Measurements from ENCODE around the gene RNF4.
A peak's percentile ranks its signal among the peaks of the same experiment; 100 is the strongest.
"Not testable (repeated sequence)": the region's sequence is repeated elsewhere in the genome, so short reads cannot be mapped to it uniquely, and the experiment has no call there.

Gene RNF4

GRCh38 chr4:2535376-2536192, 66.7 kb downstream of the RNF4 start:
- peak; percentile 24 to 50 (median 36) for DNase-seq

- peak; percentile 95 to 100 (median 99) for DNase-seq
These were observed 67.5 kb downstream of the RNF4 start, which contains the start of gene FAM193A for GRCh38 chr4:2536193-2537010. Gene FAM193A (plus strand): TSS chr4:2536647. CDS start chr4:2536916, 269 bp downstream.

DNA sequence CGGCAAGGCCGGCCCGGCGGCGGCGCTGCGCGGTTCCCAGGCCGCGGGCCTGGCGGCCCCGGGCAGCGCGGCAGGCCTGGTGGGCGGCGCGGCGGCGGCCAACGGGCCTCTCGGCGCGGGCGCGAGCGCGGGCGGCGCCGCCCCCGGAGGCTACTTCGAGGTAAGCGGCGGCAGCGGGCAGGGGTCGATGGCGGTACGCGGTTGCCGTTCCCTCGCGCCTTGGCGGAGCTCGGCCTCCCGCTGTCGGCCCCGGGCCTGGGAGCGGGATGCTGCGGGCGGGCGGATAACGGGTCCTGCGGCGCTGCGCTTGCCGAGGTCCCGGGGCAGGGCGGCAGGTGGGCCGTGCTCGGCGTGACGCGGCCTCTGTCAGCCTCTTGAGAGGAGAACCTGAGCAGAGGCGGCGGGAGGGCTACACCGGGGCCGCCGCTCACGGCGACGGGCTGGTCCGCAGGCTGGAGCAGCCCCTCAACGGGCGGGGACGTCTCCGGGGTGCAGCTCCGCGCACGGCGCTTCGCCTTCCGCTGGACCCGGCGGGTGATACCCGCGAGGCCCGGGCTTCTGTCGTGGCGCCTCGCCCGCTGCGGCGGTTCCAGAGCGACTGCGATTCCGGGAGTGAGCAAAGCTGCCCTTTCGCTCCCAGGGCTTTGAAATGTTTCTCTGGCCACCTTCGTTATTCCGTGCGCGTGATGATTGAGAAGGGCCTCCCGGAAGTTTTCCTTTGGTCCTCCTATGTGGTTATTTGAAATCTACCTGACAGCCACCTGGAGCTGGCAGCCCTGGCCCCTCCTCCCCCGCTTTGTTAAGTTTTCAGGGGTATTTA, 68.3 kb downstream of the RNF4 start:
- DNase-seq, result peak; percentile 25 to 72 (median 50)

DNA sequence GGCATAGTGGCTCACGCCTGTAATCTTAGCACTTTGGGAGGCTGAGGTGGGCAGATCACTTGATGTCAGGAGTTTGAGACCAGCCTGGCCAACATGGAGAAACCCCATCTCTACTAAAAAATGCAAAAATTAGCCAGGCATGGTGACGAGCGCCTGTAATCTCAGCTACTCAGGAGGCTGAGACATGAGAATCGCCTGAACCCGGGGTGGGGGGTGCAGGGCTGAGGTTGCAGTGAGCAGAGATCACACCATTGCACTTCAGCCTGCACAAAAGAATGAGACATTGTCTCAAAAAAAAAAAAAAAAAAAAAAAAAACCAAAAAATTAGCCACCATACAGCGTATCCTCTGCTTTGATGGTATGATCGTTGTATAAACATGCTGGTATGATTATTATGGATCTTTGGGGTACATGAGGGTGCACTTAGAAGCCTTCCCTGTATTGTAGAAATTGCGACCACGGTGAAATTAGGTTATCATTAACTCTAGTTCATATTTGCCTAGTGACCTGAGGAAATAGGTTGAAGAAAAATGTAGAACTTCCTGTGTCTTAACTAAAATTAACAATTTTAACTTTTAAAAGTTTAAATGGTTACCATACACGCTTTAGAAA, 74.8 kb downstream of the RNF4 start:
- not testable (repeated sequence) for DNase-seq

- no peak for DNase-seq
These were observed 76.6 kb downstream of the RNF4 start for GRCh38 chr4:2545321-2546013.

GRCh38 chr4:2546286-2546823, 77.4 kb downstream of the RNF4 start:
- no peak for DNase-seq

- DNase-seq, result not testable (repeated sequence)
These were observed 78.2 kb downstream of the RNF4 start for GRCh38 chr4:2546961-2547691.

- no peak for DNase-seq
These were observed 82.2 kb downstream of the RNF4 start for GRCh38 chr4:2551118-2551517.

DNA sequence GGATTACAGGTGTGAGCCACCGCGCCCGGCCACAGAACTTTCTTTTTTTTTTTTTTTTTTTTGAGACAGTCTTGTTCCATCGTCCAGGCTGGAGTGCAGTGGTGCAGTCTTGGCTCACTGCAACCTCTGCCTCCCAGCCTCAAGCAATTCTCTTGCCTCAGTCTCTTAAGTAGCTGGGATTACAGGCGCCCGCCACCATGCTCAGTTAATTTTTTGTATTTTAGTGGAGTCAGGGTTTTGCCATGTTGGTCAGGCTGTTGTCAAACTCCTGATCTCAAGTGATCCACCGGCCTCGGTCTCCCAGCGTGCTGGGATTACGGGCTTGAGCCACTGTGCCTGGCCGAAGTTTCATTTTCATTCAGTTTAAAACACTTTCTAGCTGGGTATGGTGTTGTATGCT, 83.9 kb downstream of the RNF4 start:
- DNase-seq, result no peak

DNA sequence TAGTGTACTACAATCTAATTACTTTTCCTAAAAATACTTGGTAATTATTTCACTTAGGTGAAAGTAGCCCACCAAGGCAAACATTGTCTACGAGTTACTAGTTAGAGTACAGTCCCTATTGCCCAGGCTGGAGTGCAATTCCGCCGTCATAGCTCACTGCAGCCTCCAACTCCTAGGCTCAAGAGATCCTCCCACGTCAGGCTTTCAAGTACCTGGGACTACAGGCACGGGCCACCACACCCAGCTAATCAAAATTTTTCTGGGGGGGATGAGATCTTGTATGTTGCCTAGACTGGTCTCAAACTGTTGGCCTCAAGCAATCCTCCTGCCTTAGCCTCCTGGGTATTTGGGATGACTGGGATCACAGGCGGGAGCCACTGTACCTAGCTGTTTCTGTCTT, 89.4 kb downstream of the RNF4 start:
- no peak for DNase-seq

- DNase-seq, result no peak
These were observed 91.3 kb downstream of the RNF4 start for GRCh38 chr4:2560167-2560566.
